Neural cell (in vitro differentiated cells): ENCODE measurements around the gene CPSF4L. TPM values are rescaled to one million over a fixed set of nuclear protein-coding genes. Genes with fewer than 3 reads are reported as not detected.

Source experiments
- H2AFZ ChIP-seq: fragments of 200-600, 300-800 bp; sonication (generic), shearing (Covaris generic); 2 replicates; pipeline ENCODE4 v1.6.0; 2014; ENCODE audit warnings: low read depth, mild to moderate bottlenecking, antibody characterized with exemption, low read length, moderate library complexity
- H3F3A ChIP-seq: fragments of 200-600 bp; shearing (Covaris generic); 2 replicates; pipeline ENCODE4 v1.6.1; 2016; ENCODE audit warnings: mild to moderate bottlenecking, moderate library complexity, mixed read lengths, antibody characterized with exemption, low read length; ENCODE audit not compliant: insufficient read depth, poor library complexity, severe bottlenecking
- H3K27ac ChIP-seq: fragments of 200-600, 300-800 bp; sonication (generic), shearing (Covaris generic); 2 replicates; pipeline ENCODE4 v1.5.1; 2014; ENCODE audit warnings: mild to moderate bottlenecking, low read length, moderate library complexity
- H3K27me3 ChIP-seq: fragments of 300-800, 200-600 bp; sonication (generic), shearing (Covaris generic); 2 replicates; pipeline ENCODE4 v1.6.0; 2014; ENCODE audit warnings: mild to moderate bottlenecking, low read depth, low read length, moderate library complexity; ENCODE audit not compliant: insufficient read depth
- H3K36me3 ChIP-seq: fragments of 300-800, 200-600 bp; sonication (generic), shearing (Covaris generic); 2 replicates; pipeline ENCODE4 v1.5.1; 2014; ENCODE audit warnings: mild to moderate bottlenecking, antibody characterized with exemption, low read length, moderate library complexity; ENCODE audit not compliant: insufficient read depth
- H3K4me2 ChIP-seq: fragments of 300-800, 200-600 bp; sonication (generic), shearing (Covaris generic); 2 replicates; pipeline ENCODE4 v1.6.0; 2014; ENCODE audit warnings: mild to moderate bottlenecking, low read length
- H3K4me3 ChIP-seq: fragments of 300-800, 200-600 bp; sonication (generic), shearing (Covaris generic); 2 replicates; pipeline ENCODE4 v1.5.1; 2014; ENCODE audit warnings: mild to moderate bottlenecking, low read length, moderate library complexity
- H3K79me2 ChIP-seq: fragments of 200-600 bp; shearing (Covaris generic); replicated peaks from 2 replicates; pipeline ENCODE4 v1.6.0; 2014; ENCODE audit warnings: mild to moderate bottlenecking, low read length, moderate library complexity; ENCODE audit not compliant: insufficient read depth
- H3K9ac ChIP-seq: fragments of 300-800, 200-600 bp; sonication (generic), shearing (Covaris generic); 2 replicates; pipeline ENCODE4 v1.6.1; 2016; ENCODE audit warnings: mild to moderate bottlenecking, low read length, mixed read lengths
- H3K9me2 ChIP-seq: fragments of 200-600 bp; shearing (Covaris generic); 2 replicates; pipeline ENCODE4 v1.6.1; 2016; ENCODE audit warnings: mild to moderate bottlenecking, low read length, mixed read lengths; ENCODE audit not compliant: insufficient read depth
- H3K9me3 ChIP-seq: fragments of 200-600, 300-800 bp; sonication (generic), shearing (Covaris generic); 2 replicates; pipeline ENCODE4 v1.6.1; 2016; ENCODE audit warnings: mild to moderate bottlenecking, mixed run types, low read length, moderate library complexity, mixed read lengths
- H4K20me1 ChIP-seq: fragments of 200-600 bp; shearing (Covaris generic); 2 replicates; pipeline ENCODE4 v1.6.1; 2016; ENCODE audit warnings: mild to moderate bottlenecking, mixed run types; ENCODE audit not compliant: insufficient read depth
- EP300 ChIP-seq: fragments of 450-650 bp; conservative IDR thresholded peaks from 2 replicates; pipeline ENCODE4 v1.6.1; 2014; ENCODE audit warnings: antibody characterized with exemption, mild to moderate bottlenecking, moderate library complexity; ENCODE audit not compliant: poor library complexity, severe bottlenecking
- EZH2 ChIP-seq: fragments of 200-600, 300-800 bp; shearing (Covaris generic), sonication (generic); IDR thresholded peaks from 2 replicates; pipeline ENCODE4 v1.6.1; 2014; ENCODE audit warnings: antibody characterized with exemption, low read length, borderline replicate concordance, mild to moderate bottlenecking; ENCODE audit not compliant: insufficient read depth, poor library complexity, severe bottlenecking
- MXI1 ChIP-seq: fragments of 450-650 bp; conservative IDR thresholded peaks from 2 replicates; pipeline ENCODE4 v1.6.1; 2014; ENCODE audit warnings: antibody characterized with exemption, mild to moderate bottlenecking; ENCODE audit not compliant: poor library complexity, severe bottlenecking
- POLR2AphosphoS5 ChIP-seq: IDR thresholded peaks from 2 replicates; pipeline ENCODE4 v1.6.1; 2012
- RAD21 ChIP-seq: fragments of 450-650 bp; conservative IDR thresholded peaks from 2 replicates; pipeline ENCODE4 v1.6.1; 2014; ENCODE audit warnings: antibody characterized with exemption, mild to moderate bottlenecking, moderate library complexity
- SMC3 ChIP-seq: fragments of 450-650 bp; conservative IDR thresholded peaks from 2 replicates; pipeline ENCODE4 v1.6.1; 2014; ENCODE audit warnings: antibody characterized with exemption, mild to moderate bottlenecking, moderate library complexity; ENCODE audit not compliant: poor library complexity
- TAF1 ChIP-seq: IDR thresholded peaks from 2 replicates; pipeline ENCODE4 v1.6.1; 2012; ENCODE audit warnings: low read depth
- polyA plus RNA-seq: library from polyadenylated mRNA; depleted of rRNA; stranded (reverse); fragments of >200 nt; gene quantifications from 2 replicates; pipeline ENCODE4 v1.2.3, GENCODE V29; 2014
- TF ChIP-seq, protein P1 (sequence below): IDR thresholded peaks from 2 replicates; pipeline ENCODE4 v1.6.1; 2012; ENCODE audit warnings: borderline replicate concordance
- TF ChIP-seq, protein P2 (sequence below): fragments of 450-650 bp; IDR thresholded peaks from 2 replicates; pipeline ENCODE4 v1.5.1; 2014; ENCODE audit warnings: antibody characterized with exemption, mild to moderate bottlenecking, moderate library complexity; ENCODE audit not compliant: poor library complexity, severe bottlenecking

CPSF4L gene
- polyA plus RNA-seq, 1 donor from 2014 or later: not detected

DNA sequence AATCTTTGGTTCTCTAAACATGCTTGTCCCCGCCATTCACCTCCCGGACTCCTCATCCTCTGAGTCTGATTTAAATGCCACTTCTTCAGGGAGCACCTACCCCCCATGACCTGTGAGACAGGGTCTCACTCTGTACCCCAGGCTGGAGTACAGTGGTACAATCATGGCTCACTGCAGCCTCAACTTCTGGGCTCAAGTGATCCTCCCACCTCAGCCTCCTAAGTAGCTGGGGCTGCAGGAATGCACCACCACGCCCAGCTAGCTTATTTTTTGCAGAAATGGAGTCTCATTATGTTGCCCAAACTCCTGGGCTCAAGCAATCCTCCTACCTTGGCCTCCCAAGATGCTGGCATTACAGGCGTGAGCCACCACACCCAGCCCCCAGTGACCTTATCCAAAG, 12.8 kb upstream of the CPSF4L start:
- H3K36me3 ChIP-seq: no peaks in the 10 kb centered on the region
- TF ChIP-seq MXI1 (no peak), SMC3 (no peak), TAF1 (no peak), EZH2 (no peak), EP300 (no peak), POLR2AphosphoS5 (no peak), RAD21 (no peak)
- TF ChIP-seq, protein P1, sequence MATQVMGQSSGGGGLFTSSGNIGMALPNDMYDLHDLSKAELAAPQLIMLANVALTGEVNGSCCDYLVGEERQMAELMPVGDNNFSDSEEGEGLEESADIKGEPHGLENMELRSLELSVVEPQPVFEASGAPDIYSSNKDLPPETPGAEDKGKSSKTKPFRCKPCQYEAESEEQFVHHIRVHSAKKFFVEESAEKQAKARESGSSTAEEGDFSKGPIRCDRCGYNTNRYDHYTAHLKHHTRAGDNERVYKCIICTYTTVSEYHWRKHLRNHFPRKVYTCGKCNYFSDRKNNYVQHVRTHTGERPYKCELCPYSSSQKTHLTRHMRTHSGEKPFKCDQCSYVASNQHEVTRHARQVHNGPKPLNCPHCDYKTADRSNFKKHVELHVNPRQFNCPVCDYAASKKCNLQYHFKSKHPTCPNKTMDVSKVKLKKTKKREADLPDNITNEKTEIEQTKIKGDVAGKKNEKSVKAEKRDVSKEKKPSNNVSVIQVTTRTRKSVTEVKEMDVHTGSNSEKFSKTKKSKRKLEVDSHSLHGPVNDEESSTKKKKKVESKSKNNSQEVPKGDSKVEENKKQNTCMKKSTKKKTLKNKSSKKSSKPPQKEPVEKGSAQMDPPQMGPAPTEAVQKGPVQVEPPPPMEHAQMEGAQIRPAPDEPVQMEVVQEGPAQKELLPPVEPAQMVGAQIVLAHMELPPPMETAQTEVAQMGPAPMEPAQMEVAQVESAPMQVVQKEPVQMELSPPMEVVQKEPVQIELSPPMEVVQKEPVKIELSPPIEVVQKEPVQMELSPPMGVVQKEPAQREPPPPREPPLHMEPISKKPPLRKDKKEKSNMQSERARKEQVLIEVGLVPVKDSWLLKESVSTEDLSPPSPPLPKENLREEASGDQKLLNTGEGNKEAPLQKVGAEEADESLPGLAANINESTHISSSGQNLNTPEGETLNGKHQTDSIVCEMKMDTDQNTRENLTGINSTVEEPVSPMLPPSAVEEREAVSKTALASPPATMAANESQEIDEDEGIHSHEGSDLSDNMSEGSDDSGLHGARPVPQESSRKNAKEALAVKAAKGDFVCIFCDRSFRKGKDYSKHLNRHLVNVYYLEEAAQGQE: no peak
- TF ChIP-seq, protein P2, sequence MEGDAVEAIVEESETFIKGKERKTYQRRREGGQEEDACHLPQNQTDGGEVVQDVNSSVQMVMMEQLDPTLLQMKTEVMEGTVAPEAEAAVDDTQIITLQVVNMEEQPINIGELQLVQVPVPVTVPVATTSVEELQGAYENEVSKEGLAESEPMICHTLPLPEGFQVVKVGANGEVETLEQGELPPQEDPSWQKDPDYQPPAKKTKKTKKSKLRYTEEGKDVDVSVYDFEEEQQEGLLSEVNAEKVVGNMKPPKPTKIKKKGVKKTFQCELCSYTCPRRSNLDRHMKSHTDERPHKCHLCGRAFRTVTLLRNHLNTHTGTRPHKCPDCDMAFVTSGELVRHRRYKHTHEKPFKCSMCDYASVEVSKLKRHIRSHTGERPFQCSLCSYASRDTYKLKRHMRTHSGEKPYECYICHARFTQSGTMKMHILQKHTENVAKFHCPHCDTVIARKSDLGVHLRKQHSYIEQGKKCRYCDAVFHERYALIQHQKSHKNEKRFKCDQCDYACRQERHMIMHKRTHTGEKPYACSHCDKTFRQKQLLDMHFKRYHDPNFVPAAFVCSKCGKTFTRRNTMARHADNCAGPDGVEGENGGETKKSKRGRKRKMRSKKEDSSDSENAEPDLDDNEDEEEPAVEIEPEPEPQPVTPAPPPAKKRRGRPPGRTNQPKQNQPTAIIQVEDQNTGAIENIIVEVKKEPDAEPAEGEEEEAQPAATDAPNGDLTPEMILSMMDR: no peak
- H2AFZ ChIP-seq: no peak overlapping the region
- no peak overlapping the region for H3K27ac ChIP-seq
- H3K4me2 ChIP-seq: no peak overlapping the region
- H3K4me3 ChIP-seq: no peak overlapping the region
- H4K20me1 ChIP-seq: no peaks in the 10 kb centered on the region
- H3F3A ChIP-seq: no peaks in the 10 kb centered on the region
- H3K9me2 ChIP-seq: no peaks in the 10 kb centered on the region
- H3K9me3 ChIP-seq: no peaks in the 10 kb centered on the region
- no peaks in the 10 kb centered on the region for H3K27me3 ChIP-seq
- H3K79me2 ChIP-seq: no peaks in the 10 kb centered on the region
- no peak overlapping the region for H3K9ac ChIP-seq

DNA sequence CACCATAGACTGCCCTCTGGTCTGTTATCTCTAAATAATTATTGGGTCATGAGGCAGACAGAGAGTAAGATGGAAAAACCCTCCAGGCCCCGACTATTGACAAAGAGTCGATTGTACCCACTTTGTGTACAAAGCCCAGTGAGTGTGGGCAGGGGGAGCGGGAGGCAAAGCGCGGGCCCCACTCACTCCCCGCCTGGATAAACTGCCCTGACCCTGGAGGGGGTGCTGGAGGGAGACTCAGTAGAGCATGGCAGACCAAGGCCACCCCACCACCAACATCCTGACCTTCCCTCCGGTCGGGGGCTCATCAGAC, 11.2 kb upstream of the CPSF4L start:
- Histone ChIP-seq H3K79me2 (no peaks in the 10 kb centered on the region), H3K9me3 (no peaks in the 10 kb centered on the region), H3K9ac (no peak overlapping the region), H3K4me2 (no peak overlapping the region), H4K20me1 (no peaks in the 10 kb centered on the region), H3K27ac (no peak overlapping the region), H2AFZ (no peak overlapping the region), H3K27me3 (no peaks in the 10 kb centered on the region), H3K4me3 (no peak overlapping the region), H3K9me2 (no peaks in the 10 kb centered on the region), H3K36me3 (no peaks in the 10 kb centered on the region), H3F3A (no peaks in the 10 kb centered on the region)
- TF ChIP-seq, protein P2: no peak
- TF ChIP-seq, protein P1: no peak
- no peak for TF ChIP-seq POLR2AphosphoS5
- no peak for TF ChIP-seq RAD21
- TF ChIP-seq EZH2: no peak
- TF ChIP-seq EP300: no peak
- no peak for TF ChIP-seq SMC3
- TF ChIP-seq TAF1: no peak
